ENCODE data around the gene ATF6. TPM values are rescaled to one million over a fixed set of nuclear protein-coding genes. Genes with fewer than 3 reads are reported as not detected.

The ATF6 gene
- total and polyA plus RNA-seq, 9 of the 15 experiments (the other 6 are each of a cell fraction or from before 2014, with no cell fraction given), result 11.7 to 32.4 (median 20.4) TPM

DNA sequence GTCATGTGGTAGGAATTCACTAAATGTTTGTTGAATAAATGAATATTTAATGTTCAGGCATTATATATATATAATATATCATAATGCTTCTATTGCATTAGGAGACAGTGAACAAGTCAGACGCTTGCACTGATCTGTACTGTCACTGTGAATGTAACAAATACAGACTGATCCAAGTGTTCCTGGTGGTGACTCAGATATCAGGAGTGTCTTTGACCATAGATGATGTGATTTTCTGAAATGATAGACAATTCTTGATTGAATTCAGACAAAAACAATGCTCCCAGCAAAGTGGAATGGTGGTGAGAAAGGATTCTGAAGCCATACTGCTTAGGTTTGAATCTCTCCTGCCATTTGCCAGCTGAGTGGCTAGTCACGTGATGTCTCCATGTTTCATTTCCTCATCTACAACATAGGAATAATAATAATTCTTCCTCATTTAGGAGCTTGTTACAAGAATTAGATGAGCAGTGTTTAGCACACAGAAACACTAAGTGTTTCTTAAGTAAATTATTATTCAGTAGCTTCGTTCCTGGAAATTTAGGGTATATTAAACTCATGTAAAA lies 186.6 kb downstream of the ATF6 start:
- BruUV-seq (replicated peaks), result no TSS peak
- Histone ChIP-seq H3K4me1 (replicated peaks in 1 of 2; ENCODE audit: control insufficient read depth in 2 of 2, insufficient read depth in 2 of 2, low read length in 2 of 2) (peaks cover 4 to 21% of the 10 kb centered on the region in 2 experiments; a peak in 4 of 5 replicates), H2AFZ (ENCODE audit: low read depth, low read length) (no peak overlapping the region), H3K9me1 (ENCODE audit: control insufficient read depth, insufficient read depth, low read length) (no peaks in the 10 kb centered on the region), H4K20me1 (replicated peaks; ENCODE audit: control insufficient read depth, insufficient read depth, low read length) (no peaks in the 10 kb centered on the region), H3K27me3 (ENCODE audit: control insufficient read depth in 2 of 2, insufficient read depth in 2 of 2, low read length in 2 of 2) (no peaks in the 10 kb centered on the region), H3K9me3 (replicated peaks; ENCODE audit: control insufficient read depth, insufficient read depth, low read depth, low read length) (no peaks in the 10 kb centered on the region), H3K9ac (ENCODE audit: insufficient read depth in 1 of 2, low read depth in 2 of 2, low read length in 2 of 2) (no peak overlapping the region), H3K36me3 (ENCODE audit: control insufficient read depth, insufficient read depth, low read length) (no peaks in the 10 kb centered on the region), H3K4me3 (no peak overlapping the region), H3K4me2 (ENCODE audit: insufficient read depth, low read length) (no peak overlapping the region), H3K27ac (ENCODE audit: extremely low read depth, low read depth, low read length) (no peak overlapping the region), H3K79me2 (ENCODE audit: control insufficient read depth, insufficient read depth, low read length) (no peaks in the 10 kb centered on the region)
- intact Hi-C loops (cut with micrococcal nuclease), result loop anchor here (1.0 kb wide), 1 partner anchor 11 kb away; no protein-coding TSS in a partner anchor
- peak; percentile 43; the same call in 1 of the 3 replicates for ATAC-seq
- in situ Hi-C loops (cut with MboI), result no loop called here
- WGBS (ENCODE audit: insufficient coverage, low coverage, missing lambda C conversion rate), result 61% methylated on average over 3 of the region's 3 CpGs
- no peak for FAIRE-seq
- POLR2A ChIA-PET, result interaction anchor here (0.6 to 2.1 kb wide), 4 partner anchors 8 to 84 kb away, joined by 3 to 7 read pairs (median 4); no protein-coding TSS in a partner anchor
- TF ChIP-seq, protein P1, sequence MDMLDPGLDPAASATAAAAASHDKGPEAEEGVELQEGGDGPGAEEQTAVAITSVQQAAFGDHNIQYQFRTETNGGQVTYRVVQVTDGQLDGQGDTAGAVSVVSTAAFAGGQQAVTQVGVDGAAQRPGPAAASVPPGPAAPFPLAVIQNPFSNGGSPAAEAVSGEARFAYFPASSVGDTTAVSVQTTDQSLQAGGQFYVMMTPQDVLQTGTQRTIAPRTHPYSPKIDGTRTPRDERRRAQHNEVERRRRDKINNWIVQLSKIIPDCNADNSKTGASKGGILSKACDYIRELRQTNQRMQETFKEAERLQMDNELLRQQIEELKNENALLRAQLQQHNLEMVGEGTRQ (CRISPR knock-in tag; IDR thresholded peaks at IDR 0.05), result peak; percentile 41
- TF ChIP-seq, protein P2, sequence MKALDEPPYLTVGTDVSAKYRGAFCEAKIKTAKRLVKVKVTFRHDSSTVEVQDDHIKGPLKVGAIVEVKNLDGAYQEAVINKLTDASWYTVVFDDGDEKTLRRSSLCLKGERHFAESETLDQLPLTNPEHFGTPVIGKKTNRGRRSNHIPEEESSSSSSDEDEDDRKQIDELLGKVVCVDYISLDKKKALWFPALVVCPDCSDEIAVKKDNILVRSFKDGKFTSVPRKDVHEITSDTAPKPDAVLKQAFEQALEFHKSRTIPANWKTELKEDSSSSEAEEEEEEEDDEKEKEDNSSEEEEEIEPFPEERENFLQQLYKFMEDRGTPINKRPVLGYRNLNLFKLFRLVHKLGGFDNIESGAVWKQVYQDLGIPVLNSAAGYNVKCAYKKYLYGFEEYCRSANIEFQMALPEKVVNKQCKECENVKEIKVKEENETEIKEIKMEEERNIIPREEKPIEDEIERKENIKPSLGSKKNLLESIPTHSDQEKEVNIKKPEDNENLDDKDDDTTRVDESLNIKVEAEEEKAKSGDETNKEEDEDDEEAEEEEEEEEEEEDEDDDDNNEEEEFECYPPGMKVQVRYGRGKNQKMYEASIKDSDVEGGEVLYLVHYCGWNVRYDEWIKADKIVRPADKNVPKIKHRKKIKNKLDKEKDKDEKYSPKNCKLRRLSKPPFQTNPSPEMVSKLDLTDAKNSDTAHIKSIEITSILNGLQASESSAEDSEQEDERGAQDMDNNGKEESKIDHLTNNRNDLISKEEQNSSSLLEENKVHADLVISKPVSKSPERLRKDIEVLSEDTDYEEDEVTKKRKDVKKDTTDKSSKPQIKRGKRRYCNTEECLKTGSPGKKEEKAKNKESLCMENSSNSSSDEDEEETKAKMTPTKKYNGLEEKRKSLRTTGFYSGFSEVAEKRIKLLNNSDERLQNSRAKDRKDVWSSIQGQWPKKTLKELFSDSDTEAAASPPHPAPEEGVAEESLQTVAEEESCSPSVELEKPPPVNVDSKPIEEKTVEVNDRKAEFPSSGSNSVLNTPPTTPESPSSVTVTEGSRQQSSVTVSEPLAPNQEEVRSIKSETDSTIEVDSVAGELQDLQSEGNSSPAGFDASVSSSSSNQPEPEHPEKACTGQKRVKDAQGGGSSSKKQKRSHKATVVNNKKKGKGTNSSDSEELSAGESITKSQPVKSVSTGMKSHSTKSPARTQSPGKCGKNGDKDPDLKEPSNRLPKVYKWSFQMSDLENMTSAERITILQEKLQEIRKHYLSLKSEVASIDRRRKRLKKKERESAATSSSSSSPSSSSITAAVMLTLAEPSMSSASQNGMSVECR (CRISPR knock-in tag; IDR thresholded peaks at IDR 0.05), result no peak
- TF ChIP-seq, protein P3, sequence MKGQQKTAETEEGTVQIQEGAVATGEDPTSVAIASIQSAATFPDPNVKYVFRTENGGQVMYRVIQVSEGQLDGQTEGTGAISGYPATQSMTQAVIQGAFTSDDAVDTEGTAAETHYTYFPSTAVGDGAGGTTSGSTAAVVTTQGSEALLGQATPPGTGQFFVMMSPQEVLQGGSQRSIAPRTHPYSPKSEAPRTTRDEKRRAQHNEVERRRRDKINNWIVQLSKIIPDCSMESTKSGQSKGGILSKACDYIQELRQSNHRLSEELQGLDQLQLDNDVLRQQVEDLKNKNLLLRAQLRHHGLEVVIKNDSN (CRISPR knock-in tag; IDR thresholded peaks at IDR 0.05), result peak; percentile 51
- TF ChIP-seq DPF2 (IDR thresholded peaks at IDR 0.05) (no peak), RAD51 (IDR thresholded peaks at IDR 0.05; ENCODE audit: borderline replicate concordance, low read depth) (peak; percentile 74), TOE1 (IDR thresholded peaks at IDR 0.05; ENCODE audit: borderline replicate concordance) (peak; percentile 56; the same call in 1 of the 2 replicates), TOE1 (CRISPR knock-in tag; IDR thresholded peaks at IDR 0.05; ENCODE audit: borderline replicate concordance, low read depth) (no peak), CBFA2T2 (conservative IDR thresholded peaks at IDR 0.05) (peak; percentile 12; the same call in 1 of the 2 replicates)
- TF ChIP-seq, protein P4, sequence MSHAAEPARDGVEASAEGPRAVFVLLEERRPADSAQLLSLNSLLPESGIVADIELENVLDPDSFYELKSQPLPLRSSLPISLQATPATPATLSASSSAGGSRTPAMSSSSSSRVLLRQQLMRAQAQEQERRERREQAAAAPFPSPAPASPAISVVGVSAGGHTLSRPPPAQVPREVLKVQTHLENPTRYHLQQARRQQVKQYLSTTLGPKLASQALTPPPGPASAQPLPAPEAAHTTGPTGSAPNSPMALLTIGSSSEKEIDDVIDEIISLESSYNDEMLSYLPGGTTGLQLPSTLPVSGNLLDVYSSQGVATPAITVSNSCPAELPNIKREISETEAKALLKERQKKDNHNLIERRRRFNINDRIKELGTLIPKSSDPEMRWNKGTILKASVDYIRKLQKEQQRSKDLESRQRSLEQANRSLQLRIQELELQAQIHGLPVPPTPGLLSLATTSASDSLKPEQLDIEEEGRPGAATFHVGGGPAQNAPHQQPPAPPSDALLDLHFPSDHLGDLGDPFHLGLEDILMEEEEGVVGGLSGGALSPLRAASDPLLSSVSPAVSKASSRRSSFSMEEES (CRISPR knock-in tag; IDR thresholded peaks at IDR 0.05), result peak; percentile 88
- no peak for DNase-seq (ENCODE audit: extremely low read depth in 1 of 4, low spot score in 3 of 4)
- CTCF ChIA-PET (ENCODE audit: low intra/inter-chr PET ratio), result no interaction called here
